Measurements from ENCODE around the gene LHX2.
A peak's percentile ranks its signal among the peaks of the same experiment; 100 is the strongest.

The LHX2 gene

DNA sequence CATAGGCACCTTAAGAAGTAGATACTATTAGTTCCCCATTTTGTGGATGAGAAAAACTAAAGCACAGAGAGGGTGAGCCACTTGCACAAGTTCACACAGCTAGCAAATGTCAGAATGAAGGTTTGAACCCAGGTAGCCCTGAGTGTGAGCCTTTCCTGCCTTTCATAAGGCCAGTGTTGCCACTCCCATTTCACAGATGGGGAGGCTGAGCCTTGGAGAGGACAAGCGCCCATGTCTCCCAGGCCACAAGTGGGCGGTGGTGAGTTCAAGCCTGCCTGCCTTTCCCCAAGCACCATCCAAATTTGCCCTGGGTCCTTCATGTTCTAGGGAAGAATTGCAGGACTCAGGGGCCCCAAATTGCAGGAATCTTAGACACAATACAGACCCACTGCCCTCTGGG, 50.6 kb downstream of the LHX2 start:
- DNase-seq (ENCODE audit: low read depth), result no peak

DNA sequence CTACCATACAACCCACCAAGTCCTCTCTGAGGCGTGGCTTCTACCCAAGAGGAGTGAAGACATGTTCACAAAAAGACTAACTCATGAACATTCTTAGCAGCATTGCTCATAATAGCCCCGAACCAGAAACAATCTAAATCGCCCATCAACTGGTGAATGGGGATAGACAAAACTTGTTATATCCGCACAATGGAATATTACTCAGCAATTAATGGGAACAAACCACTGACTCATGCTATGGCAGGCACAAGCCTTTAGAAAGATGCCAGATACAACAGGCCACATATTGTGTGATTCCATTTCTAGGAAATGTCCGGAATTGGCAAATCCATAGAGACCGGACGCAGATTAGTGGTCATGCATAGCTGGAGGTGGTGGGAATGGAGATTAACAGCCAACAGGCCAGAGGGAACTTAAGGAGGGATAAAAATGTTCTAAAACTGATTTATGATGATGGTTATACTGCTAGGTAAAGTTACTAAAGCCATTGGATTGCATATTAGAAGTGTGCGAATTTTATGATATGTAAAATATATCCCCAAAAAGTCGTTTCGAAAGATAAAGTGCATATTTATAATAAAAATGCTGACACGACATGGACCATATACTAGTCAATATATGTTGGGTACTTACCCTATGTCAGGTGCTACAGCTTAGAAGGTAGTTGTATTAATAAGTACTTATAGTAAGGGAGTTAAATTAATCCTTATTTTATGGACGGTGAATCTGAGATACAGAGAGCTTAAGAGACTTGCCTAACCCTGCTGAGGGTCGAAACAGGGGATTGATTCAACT, 55.4 kb downstream of the LHX2 start:
- no peak for DNase-seq (ENCODE audit: low read depth)

DNA sequence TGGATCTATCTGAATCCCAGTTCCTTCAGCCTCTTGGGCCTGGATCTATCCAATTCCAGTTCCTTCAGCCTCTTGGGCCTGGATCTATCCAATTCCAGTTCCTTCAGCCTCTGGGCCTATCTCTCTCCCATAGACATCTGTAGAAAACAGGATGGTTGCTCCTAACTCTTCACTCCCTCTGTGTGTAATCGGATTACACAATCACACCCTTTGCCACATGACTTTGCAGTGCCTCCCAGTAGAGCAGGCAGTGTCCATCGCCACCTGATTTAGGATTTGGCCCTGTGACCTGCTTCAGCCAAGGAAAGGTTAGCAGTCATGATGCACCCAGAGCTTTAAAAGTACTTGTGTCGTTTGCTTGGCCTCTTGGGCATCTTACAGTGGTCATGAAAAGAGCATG, 56.7 kb downstream of the LHX2 start:
- DNase-seq (ENCODE audit: low read depth), result no peak

DNA sequence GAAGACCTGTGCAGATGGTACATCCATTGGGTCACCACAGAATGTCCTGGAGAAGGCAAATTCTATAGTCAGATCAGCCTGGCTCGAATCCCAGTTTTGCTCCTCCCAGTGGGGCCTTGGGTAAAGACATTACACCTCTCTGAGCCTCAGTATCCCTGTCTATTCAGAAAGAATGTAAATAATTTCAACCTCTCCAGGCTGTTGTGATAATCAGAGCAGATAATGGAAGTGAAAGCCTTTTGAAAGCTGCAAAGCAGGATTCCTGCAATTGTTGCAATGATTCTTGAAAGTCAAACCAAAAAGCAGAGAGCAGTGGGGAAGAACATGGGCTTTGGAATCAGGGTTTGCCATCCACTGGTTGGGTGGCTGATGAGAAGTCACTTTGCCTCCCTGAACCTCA, 63.2 kb downstream of the LHX2 start:
- no peak for DNase-seq (ENCODE audit: low read depth)

DNA sequence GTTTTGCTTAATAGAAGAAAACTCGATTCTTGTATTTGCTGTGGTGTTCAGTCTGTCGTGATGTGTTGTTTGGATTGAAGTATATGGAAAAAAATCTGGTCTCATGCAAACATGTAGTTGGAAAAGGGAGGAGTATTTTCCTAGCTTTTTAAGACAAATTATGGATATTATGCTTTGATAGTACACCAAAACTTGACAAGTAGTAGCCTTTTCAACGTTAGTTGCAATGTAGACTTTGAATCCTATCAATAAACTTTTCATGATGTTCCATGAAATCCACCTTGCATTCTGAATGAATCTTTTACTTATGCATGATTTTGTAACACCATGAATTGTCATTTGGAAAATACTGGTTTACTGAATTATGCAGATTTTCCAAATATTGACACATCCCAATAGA, 64.2 kb downstream of the LHX2 start:
- DNase-seq (ENCODE audit: low read depth), result no peak

DNA sequence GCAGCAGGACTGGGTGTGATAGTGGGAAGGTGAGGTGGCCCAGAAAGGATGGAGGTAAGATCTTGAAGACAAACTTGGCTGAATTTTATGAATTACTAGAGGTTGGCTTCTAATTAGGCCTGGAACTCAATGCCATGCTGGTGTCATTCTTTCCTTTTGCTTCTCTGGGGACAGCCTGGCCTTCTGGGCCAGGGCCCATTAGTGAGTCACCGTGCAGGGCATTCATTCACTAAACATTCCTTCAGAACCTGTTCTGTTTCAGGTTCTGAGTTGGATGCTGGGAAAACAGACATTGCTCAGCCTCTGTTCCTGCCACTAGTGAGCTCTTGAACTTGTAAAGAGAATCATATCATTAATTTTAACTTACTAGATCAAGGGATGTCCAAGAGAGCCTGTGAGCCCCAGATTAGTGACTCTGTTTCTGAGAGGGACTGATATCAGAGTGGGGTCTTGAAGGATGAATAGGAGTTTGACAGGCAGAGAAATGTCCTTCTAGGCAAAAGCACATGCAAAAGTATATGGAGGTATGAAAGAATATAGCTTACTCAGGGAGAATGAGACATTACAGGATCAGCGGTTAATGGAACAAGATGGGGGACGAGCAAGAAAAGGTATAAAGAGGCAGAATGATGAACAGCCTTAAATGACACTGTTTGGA, 66.5 kb downstream of the LHX2 start:
- no peak for DNase-seq (ENCODE audit: low read depth)

DNA sequence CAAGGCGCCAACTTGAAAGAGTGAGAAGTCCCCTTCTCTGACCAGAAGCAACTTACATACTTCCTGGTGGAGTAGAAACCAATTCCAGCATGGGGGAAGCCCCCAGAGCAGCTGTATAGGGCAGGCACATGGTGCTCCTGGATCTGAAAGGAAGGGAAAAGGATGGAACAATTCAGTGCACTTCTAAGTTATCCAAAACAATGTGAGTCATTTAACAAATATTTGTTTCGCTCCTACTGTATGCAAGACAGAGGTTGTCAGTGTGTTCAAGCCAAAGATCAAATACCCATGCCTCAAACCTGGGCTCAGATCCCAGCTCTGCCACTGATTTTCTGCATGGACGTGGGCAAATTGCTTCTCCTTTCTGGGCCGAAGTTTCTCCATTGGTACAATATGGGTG, 67.1 kb downstream of the LHX2 start:
- peak; percentile 42 for DNase-seq (ENCODE audit: low read depth)

DNA sequence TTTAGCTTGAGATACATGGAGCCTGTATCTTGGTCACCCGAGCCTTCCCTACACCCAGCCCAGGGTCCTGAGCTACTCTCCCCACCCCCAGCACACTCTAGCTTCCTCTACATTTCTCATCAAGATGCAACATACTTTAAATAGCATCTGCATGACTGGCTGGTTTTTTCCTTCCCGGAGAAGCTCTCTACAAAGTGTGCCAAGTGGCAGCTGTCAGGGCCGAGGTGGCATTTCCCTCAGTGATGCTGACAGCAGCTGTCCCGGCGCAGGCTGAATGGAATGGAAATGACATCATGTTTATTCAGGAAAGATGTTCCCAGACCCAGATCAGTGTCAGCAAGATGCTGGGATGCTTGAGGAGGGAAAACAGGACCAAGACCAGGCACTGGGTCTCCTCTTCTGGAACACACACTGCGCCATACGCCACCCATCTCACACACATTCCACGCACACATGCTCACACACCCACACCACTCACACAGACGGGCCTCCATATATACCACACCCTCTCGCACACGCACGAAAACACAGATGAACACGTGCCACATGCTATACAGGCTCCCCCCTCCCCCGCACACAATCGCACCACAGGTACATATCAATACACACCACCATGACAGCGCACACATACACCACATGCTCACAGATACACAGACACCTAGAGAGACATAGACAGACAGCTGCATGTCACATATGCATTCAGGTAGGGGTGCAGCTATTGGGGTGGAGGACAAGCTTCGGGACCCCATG, 67.8 kb downstream of the LHX2 start:
- peak; percentile 46 for DNase-seq (ENCODE audit: low read depth)

DNA sequence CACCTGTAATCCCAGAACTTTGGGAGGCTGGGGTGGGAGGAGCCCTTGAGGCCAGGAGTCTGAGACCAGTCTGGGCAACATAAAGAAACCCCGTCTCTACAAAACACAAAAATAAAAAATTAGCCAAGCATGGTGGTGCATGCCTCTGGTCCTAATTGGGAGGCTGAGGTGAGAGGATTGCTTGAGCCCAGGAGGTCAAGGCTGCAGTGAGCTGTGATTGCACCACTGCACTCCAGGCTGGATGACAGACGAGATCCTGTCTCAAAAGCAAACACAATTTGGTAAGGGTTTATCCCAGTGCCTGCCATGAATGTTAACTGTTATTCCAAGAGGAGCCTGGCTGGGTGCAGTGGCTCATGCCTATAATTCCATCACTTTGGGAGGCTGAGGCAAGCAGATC, 71.1 kb downstream of the LHX2 start:
- DNase-seq (ENCODE audit: low read depth), result no peak

Measured in GM04504 (cell line).